PC-3 (cell line): Measurements from ENCODE around the gene PLSCR3. TPM values are rescaled to one million over a fixed set of nuclear protein-coding genes. Genes with fewer than 3 reads are reported as not detected.
"Not testable (repeated sequence)": the region's sequence is repeated elsewhere in the genome, so short reads cannot be mapped to it uniquely, and the experiment has no call there.

ENCODE experiments used
- ATAC-seq: fragments of 200-7000 bp; cut with Tn5 transposase; 2 replicates; pipeline ENCODE4 v1.9.1; 2020; ENCODE audit warnings: mild to moderate bottlenecking, moderate library complexity
- BruUV-seq: library from RNA; stranded (reverse); fragments of 400-500 nt; replicated peaks from 2 replicates; lab custom pipeline; 2021; lab: Mats Ljungman, UMichigan
- CTCF ChIA-PET: fragments of 300-600 bp; sonication (Branson Sonifier 250); formaldehyde crosslinking; loops from one replicate; lab custom pipeline; 2022; ENCODE audit warnings: antibody characterized with exemption; lab: Charles Lee
- POLR2A ChIA-PET: fragments of 300-600 bp; sonication (Branson Sonifier 250); formaldehyde crosslinking; loops from one replicate; lab custom pipeline; 2022; ENCODE audit warnings: antibody characterized with exemption; ENCODE audit not compliant: unreplicated experiment; lab: Charles Lee
- DNase-seq: peaks from one replicate; pipeline ENCODE4 v3.0.0-alpha.2; 2015
- H2AFZ ChIP-seq: fragments of 300-600 bp; sonication (generic); 2 replicates; pipeline ENCODE4 v1.6.0; 2016; ENCODE audit warnings: antibody characterized with exemption, low read length
- H3F3A ChIP-seq: fragments of 300-600 bp; sonication (generic); one replicate; pipeline ENCODE4 v1.6.0; 2017; ENCODE audit warnings: antibody characterized with exemption, low read length, control low read depth, mild to moderate bottlenecking; ENCODE audit not compliant: unreplicated experiment
- H3K27ac ChIP-seq: fragments of 300-600 bp; sonication (generic); 2 replicates; pipeline ENCODE4 v1.5.1; 2016; ENCODE audit warnings: mild to moderate bottlenecking, low read length
- H3K27me3 ChIP-seq: fragments of 300-600 bp; sonication (generic); 2 replicates; pipeline ENCODE4 v1.6.1; 2016; ENCODE audit warnings: low read length, mixed read lengths
- H3K36me3 ChIP-seq: fragments of 300-600 bp; sonication (generic); 2 replicates; pipeline ENCODE4 v1.6.1; 2016; ENCODE audit warnings: low read depth, mixed run types, low read length, mixed read lengths
- H3K4me1 ChIP-seq: fragments of 300-600 bp; sonication (generic); 2 replicates; pipeline ENCODE4 v1.5.1; 2016; ENCODE audit warnings: low read length; ENCODE audit not compliant: insufficient read depth
- H3K4me2 ChIP-seq: fragments of 300-600 bp; sonication (generic); 2 replicates; pipeline ENCODE4 v1.6.0; 2016; ENCODE audit warnings: low read length
- H3K4me3 ChIP-seq: fragments of 300-600 bp; sonication (generic); 2 replicates; pipeline ENCODE4 v1.5.1; 2016; ENCODE audit warnings: mild to moderate bottlenecking, low read length, mixed read lengths
- H3K79me2 ChIP-seq: fragments of 300-600 bp; sonication (generic); 2 replicates; pipeline ENCODE4 v1.6.1; 2017; ENCODE audit warnings: low read length, mixed read lengths
- H3K9ac ChIP-seq: fragments of 300-600 bp; sonication (generic); 2 replicates; pipeline ENCODE4 v1.6.0; 2016; ENCODE audit warnings: mild to moderate bottlenecking, low read length
- H3K9me2 ChIP-seq: fragments of 300-600 bp; sonication (generic); replicated peaks from 2 replicates; pipeline ENCODE4 v1.6.1; 2016; ENCODE audit warnings: mixed run types, low read length, mixed read lengths
- H3K9me3 ChIP-seq: fragments of 300-600 bp; sonication (generic); 2 replicates; pipeline ENCODE4 v1.6.1; 2016; ENCODE audit warnings: low read length, mixed read lengths
- H4K20me1 ChIP-seq: fragments of 300-600 bp; sonication (generic); 2 replicates; pipeline ENCODE4 v1.6.1; 2016; ENCODE audit warnings: low read length, mixed read lengths
- CTCF ChIP-seq: fragments of 300-600 bp; sonication (generic); conservative IDR thresholded peaks from 2 replicates; pipeline ENCODE4 v1.5.1; 2017; ENCODE audit warnings: antibody characterized with exemption, low read depth, mild to moderate bottlenecking, low read length
- EZH2 ChIP-seq: fragments of 300-600 bp; sonication (generic); IDR thresholded peaks from one replicate; pipeline ENCODE4 v1.6.1; 2017; ENCODE audit warnings: antibody characterized with exemption, mild to moderate bottlenecking, low read length; ENCODE audit not compliant: unreplicated experiment
- EZH2phosphoT487 ChIP-seq: fragments of 300-600 bp; sonication (generic); IDR thresholded peaks from 2 replicates; pipeline ENCODE4 v1.6.1; 2018; ENCODE audit warnings: mild to moderate bottlenecking, antibody characterized with exemption, low read length, borderline replicate concordance
- intact Hi-C: fragments of 100-400 bp; cut with micrococcal nuclease; formaldehyde crosslinking; loops from 2 replicates; pipeline ENCODE4 v1.9.0; 2023
- total RNA-seq: library from RNA; depleted of rRNA; stranded (reverse); fragments of >200 nt; gene quantifications from 2 replicates; pipeline ENCODE4 v1.2.3, GENCODE V29; 2014

The PLSCR3 gene
- total RNA-seq, 1 experiment from 2014 or later, result 62.7 TPM

- Histone ChIP-seq H4K20me1 (no peaks in the 10 kb centered on the region), H3K4me1 (no peaks in the 10 kb centered on the region), H3K9me3 (no peaks in the 10 kb centered on the region), H3K79me2 (no peaks in the 10 kb centered on the region), H3K9me2 (no peaks in the 10 kb centered on the region), H3K36me3 (no peaks in the 10 kb centered on the region), H3K27me3 (no peaks in the 10 kb centered on the region), H3K27ac (no peak overlapping the region), H3K4me3 (no peak overlapping the region), H3F3A (no peaks in the 10 kb centered on the region), H2AFZ (no peak overlapping the region), H3K9ac (no peak overlapping the region), H3K4me2 (no peak overlapping the region)
- ChIA-PET CTCF (no interaction called here), POLR2A (no interaction called here)
- no peak for TF ChIP-seq CTCF
- TF ChIP-seq EZH2phosphoT487, result no peak
- TF ChIP-seq EZH2, result no peak
- intact Hi-C loops, result no loop called here
- no TSS peak for BruUV-seq
- ATAC-seq (no peak), DNase-seq (no peak)
These were observed 20.0 kb downstream of the PLSCR3 start for GRCh38 chr17:7374353-7374752.

- H3K9me3 ChIP-seq, result no peaks in the 10 kb centered on the region
- no peaks in the 10 kb centered on the region for H3K79me2 ChIP-seq
- no peak overlapping the region for H3K27ac ChIP-seq
- CTCF ChIA-PET, result no interaction called here
- H3K9ac ChIP-seq, result no peak overlapping the region
- no peaks in the 10 kb centered on the region for H3F3A ChIP-seq
- no peaks in the 10 kb centered on the region for H3K4me1 ChIP-seq
- TF ChIP-seq CTCF (no peak), EZH2 (no peak)
- no peak for DNase-seq
- intact Hi-C loops, result no loop called here
- H3K9me2 ChIP-seq, result no peaks in the 10 kb centered on the region
- no peaks in the 10 kb centered on the region for H3K27me3 ChIP-seq
- H3K4me3 ChIP-seq, result no peak overlapping the region
- H4K20me1 ChIP-seq, result no peaks in the 10 kb centered on the region
- H3K4me2 ChIP-seq, result no peak overlapping the region
- no TSS peak for BruUV-seq
- POLR2A ChIA-PET, result no interaction called here
- no peaks in the 10 kb centered on the region for H3K36me3 ChIP-seq
- ATAC-seq, result no peak
- H2AFZ ChIP-seq, result no peak overlapping the region
These were observed 23.5 kb downstream of the PLSCR3 start for GRCh38 chr17:7370853-7371252.

- BruUV-seq, result no TSS peak
- Histone ChIP-seq H3K4me1 (no peaks in the 10 kb centered on the region), H3F3A (no peaks in the 10 kb centered on the region), H2AFZ (no peak overlapping the region), H3K4me2 (no peak overlapping the region), H3K27me3 (no peaks in the 10 kb centered on the region), H3K9ac (no peak overlapping the region), H3K9me3 (no peaks in the 10 kb centered on the region), H4K20me1 (no peaks in the 10 kb centered on the region), H3K9me2 (no peaks in the 10 kb centered on the region), H3K79me2 (no peaks in the 10 kb centered on the region), H3K27ac (no peak overlapping the region), H3K4me3 (no peak overlapping the region), H3K36me3 (no peaks in the 10 kb centered on the region)
- ATAC-seq, result no peak
- no peak for DNase-seq
- POLR2A ChIA-PET, result interaction anchor here (0.6 kb wide), 1 partner anchor 19 kb away, joined by 3 read pairs; no protein-coding TSS in a partner anchor
- intact Hi-C loops, result no loop called here
- TF ChIP-seq EZH2 (no peak), CTCF (no peak), EZH2phosphoT487 (no peak)
- CTCF ChIA-PET, result no interaction called here
These were observed 24.5 kb downstream of the PLSCR3 start for GRCh38 chr17:7369825-7370224.

- H3K4me1 ChIP-seq, BruUV-seq, H3K9me2 ChIP-seq, intact Hi-C loops, H3K36me3 ChIP-seq, H3K4me3 ChIP-seq, H3K4me2 ChIP-seq, H4K20me1 ChIP-seq, ATAC-seq, DNase-seq, H2AFZ ChIP-seq, H3K27ac ChIP-seq, H3F3A ChIP-seq, CTCF ChIA-PET, H3K9me3 ChIP-seq, H3K9ac ChIP-seq, H3K27me3 ChIP-seq, H3K79me2 ChIP-seq, POLR2A ChIA-PET: not testable (repeated sequence)
These were observed 25.7 kb downstream of the PLSCR3 start for GRCh38 chr17:7368599-7368994.
